ENCODE measurements around the gene SRP19. TPM values are rescaled to one million over a fixed set of nuclear protein-coding genes. Genes with fewer than 3 reads are reported as not detected.

SRP19 gene
- total RNA-seq, 1 donor, result 84.6 TPM

DNA sequence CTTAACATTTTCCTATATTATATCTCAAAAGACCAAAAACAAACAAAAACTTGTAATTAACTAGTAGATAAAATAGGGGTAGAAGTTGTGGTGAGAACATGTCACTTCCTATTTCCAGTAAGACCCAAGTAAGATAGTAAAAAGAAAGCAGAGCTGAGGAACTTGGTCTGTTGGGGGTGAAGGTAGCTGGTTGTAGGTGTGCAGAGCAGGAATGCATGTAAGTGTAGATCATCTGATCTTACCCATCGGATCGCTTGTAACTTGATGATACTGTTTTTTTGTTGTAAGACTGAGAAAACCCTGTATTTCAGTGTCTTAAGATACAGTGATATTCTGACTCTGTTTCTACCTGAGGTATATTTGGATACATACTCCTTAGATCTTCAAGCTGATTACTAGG is 5.7 kb downstream of the SRP19 start:
- DNase-seq (ENCODE audit: low read depth), result no peak
- TF ChIP-seq, protein P1, sequence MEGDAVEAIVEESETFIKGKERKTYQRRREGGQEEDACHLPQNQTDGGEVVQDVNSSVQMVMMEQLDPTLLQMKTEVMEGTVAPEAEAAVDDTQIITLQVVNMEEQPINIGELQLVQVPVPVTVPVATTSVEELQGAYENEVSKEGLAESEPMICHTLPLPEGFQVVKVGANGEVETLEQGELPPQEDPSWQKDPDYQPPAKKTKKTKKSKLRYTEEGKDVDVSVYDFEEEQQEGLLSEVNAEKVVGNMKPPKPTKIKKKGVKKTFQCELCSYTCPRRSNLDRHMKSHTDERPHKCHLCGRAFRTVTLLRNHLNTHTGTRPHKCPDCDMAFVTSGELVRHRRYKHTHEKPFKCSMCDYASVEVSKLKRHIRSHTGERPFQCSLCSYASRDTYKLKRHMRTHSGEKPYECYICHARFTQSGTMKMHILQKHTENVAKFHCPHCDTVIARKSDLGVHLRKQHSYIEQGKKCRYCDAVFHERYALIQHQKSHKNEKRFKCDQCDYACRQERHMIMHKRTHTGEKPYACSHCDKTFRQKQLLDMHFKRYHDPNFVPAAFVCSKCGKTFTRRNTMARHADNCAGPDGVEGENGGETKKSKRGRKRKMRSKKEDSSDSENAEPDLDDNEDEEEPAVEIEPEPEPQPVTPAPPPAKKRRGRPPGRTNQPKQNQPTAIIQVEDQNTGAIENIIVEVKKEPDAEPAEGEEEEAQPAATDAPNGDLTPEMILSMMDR (IDR thresholded peaks at IDR 0.05; ENCODE audit: insufficient read depth, low read depth, low read length), result no peak
- no peak overlapping the region for H3K4me3 ChIP-seq (ENCODE audit: low read depth, low read length)

DNA sequence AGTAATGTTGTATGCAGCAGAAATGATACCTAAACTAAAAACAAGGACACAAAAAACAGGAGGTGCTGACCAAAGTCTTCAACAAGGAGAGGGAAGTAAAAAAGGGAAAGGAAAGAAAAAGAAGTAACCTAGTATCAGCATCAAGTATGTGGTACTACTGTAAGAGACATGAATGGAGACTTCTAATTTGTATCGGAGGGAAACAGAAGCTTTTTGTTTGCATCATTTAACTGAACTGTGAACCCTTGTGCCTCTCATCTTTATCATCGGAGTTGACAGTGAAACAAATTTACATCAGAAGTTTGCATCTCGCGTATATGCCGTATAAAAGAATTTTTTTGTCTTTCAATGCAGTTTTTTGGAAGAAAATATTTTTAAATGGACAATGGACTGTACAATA is 6.3 kb downstream of the SRP19 start:
- DNase-seq (ENCODE audit: low read depth), result no peak
- H3K4me3 ChIP-seq (ENCODE audit: low read depth, low read length), result no peak overlapping the region
- TF ChIP-seq, protein P1 (IDR thresholded peaks at IDR 0.05; ENCODE audit: insufficient read depth, low read depth, low read length), result no peak

DNA sequence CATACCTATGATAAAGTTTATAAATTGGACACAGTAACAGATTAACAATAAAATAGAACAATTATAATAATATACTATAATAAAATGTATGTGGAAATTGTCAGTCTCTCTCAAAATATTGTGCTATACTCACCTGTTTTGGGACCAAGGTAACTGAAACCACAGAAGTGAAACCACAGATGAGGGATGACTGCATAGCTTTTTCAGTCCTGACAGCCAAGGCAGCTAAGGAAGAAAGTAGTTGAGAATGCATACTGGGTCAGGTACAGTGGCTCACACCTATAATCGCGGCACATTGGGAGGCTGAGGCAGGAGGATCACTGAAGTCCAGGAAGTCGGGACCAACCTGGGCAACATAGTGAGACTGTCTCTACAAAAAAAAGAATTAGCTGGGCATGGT is 8.9 kb downstream of the SRP19 start:
- DNase-seq (ENCODE audit: low read depth), result no peak
- TF ChIP-seq, protein P1 (IDR thresholded peaks at IDR 0.05; ENCODE audit: insufficient read depth, low read depth, low read length), result no peak
- H3K4me3 ChIP-seq (ENCODE audit: low read depth, low read length), result no peak overlapping the region

- no peak for DNase-seq (ENCODE audit: low read depth)
- TF ChIP-seq, protein P1 (IDR thresholded peaks at IDR 0.05; ENCODE audit: insufficient read depth, low read depth, low read length), result no peak
Observed at GRCh38 chr5:112870966-112871365, 9.9 kb downstream of the SRP19 start.

DNA sequence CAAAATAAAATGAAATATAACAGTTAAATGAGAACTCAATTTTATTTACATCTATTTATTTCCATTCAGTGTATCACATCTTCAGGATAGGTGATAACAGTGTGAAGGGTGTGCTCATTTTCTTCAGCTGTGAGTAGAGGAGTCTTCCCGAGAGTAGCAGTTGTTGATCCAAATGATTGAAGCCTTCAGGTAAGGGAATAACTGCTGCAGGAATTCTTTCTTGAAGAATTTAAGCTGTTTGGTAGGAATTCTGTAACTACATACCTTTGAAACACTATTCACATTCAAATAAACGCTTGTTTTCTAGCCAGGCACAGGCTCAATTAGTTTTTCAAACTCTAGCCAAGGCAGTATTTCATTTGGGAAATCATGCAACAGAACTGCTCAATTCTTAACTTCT is 15.3 kb downstream of the SRP19 start:
- H3K4me3 ChIP-seq (ENCODE audit: low read depth, low read length), result no peak overlapping the region
- DNase-seq (ENCODE audit: low read depth), result no peak
- TF ChIP-seq, protein P1 (IDR thresholded peaks at IDR 0.05; ENCODE audit: insufficient read depth, low read depth, low read length), result no peak

More at GRCh38 chr5:112870966-112871365, 9.9 kb downstream of the SRP19 start:
- no peak overlapping the region for H3K4me3 ChIP-seq (ENCODE audit: low read depth, low read length)

DNA sequence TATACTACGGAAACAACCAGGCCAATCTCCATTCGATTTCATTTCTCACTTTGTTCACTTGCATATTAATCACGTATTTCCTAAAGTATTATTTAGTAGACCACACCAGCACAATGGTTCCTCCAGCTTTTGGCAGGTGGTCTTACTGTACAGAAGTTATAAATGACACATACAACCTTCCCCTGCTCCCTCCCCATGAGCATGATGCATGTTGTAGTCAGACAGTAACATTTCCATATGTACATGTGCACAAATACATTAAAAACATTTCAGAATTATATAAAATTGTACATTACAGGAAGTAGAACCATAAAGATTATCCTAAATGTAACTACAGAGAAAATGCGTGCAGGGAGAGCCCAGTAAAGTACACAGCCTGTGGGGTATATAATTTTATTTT is 17.0 kb downstream of the SRP19 start:
- TF ChIP-seq, protein P1 (IDR thresholded peaks at IDR 0.05; ENCODE audit: insufficient read depth, low read depth, low read length), result no peak
- DNase-seq (ENCODE audit: low read depth), result no peak
- H3K4me3 ChIP-seq (ENCODE audit: low read depth, low read length), result no peak overlapping the region

DNA sequence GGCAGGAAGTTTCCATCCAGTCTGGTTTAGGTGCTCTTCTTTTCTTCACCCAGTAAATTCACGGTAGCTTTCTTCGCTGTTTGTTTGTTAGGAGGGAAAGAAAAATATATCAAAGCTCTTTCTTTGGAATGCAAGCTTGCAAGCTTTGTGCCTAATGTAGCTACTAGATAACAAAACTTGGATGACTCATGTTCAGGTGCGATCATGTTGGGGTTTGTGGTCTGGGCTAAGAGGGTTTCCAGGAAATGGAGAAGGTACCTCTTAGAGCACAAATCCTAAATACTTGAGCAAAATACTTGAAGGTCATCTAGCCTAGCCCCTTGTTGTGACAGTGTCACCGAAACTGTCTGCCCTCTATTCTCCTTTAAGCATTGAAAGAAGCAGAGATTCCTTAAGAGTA is 17.7 kb downstream of the SRP19 start:
- peak; percentile 57 for DNase-seq (ENCODE audit: low read depth)
- TF ChIP-seq, protein P1 (IDR thresholded peaks at IDR 0.05; ENCODE audit: insufficient read depth, low read depth, low read length), result no peak

More for the DNA sequence above, 17.7 kb downstream of the SRP19 start:
- no peak overlapping the region for H3K4me3 ChIP-seq (ENCODE audit: low read depth, low read length)

All from fibroblast of villous mesenchyme (primary cell).